PC-3 (cell line): ENCODE measurements around the gene VIPR2.

Source experiments
- CTCF ChIP-seq: fragments of 300-600 bp; sonication (generic); conservative IDR thresholded peaks from 2 replicates; pipeline ENCODE4 v1.5.1; 2017; ENCODE audit warnings: antibody characterized with exemption, low read depth, mild to moderate bottlenecking, low read length
- EZH2 ChIP-seq: fragments of 300-600 bp; sonication (generic); IDR thresholded peaks from one replicate; pipeline ENCODE4 v1.6.1; 2017; ENCODE audit warnings: antibody characterized with exemption, mild to moderate bottlenecking, low read length; ENCODE audit not compliant: unreplicated experiment
- EZH2phosphoT487 ChIP-seq: fragments of 300-600 bp; sonication (generic); IDR thresholded peaks from 2 replicates; pipeline ENCODE4 v1.6.1; 2018; ENCODE audit warnings: mild to moderate bottlenecking, antibody characterized with exemption, low read length, borderline replicate concordance

GRCh38 chr7:159140170-159140910 is 4.3 kb downstream of the VIPR2 start:
- TF ChIP-seq CTCF (no peak), EZH2 (no peak), EZH2phosphoT487 (no peak)
